Stimulated activated CD4-positive, alpha-beta T cell treated with anti-CD3 and anti-CD28 coated beads, Interleukin-4, amount 100 ng/mL, for 1 hour (primary cell): Measurements from ENCODE around the gene RLN3.
"Not testable (repeated sequence)": the region's sequence is repeated elsewhere in the genome, so short reads cannot be mapped to it uniquely, and the experiment has no call there.

Source experiments
- DNase-seq: peaks from one replicate; pipeline ENCODE4 v3.0.0-alpha.2; 2020

Gene RLN3

GRCh38 chr19:13995878-13996765 lies 31.8 kb upstream of the RLN3 start:
- DNase-seq: no peak

GRCh38 chr19:13996928-13997630 lies 30.9 kb upstream of the RLN3 start:
- no peak for DNase-seq

GRCh38 chr19:13997631-13997962 lies 30.4 kb upstream of the RLN3 start:
- DNase-seq: no peak

GRCh38 chr19:13998426-13998825 lies 29.5 kb upstream of the RLN3 start:
- no peak for DNase-seq

- DNase-seq: no peak
Observed at GRCh38 chr19:13999085-13999484, 28.9 kb upstream of the RLN3 start.

- DNase-seq: no peak
Observed at GRCh38 chr19:14000691-14001375, 27.1 kb upstream of the RLN3 start.

GRCh38 chr19:14002571-14003250 lies 25.2 kb upstream of the RLN3 start:
- no peak for DNase-seq

- no peak for DNase-seq
Observed at GRCh38 chr19:14003251-14004055, 24.5 kb upstream of the RLN3 start.

- no peak for DNase-seq
Observed at GRCh38 chr19:14004619-14005348, 23.2 kb upstream of the RLN3 start.

GRCh38 chr19:14005349-14006084 lies 22.4 kb upstream of the RLN3 start:
- peak; percentile 88 for DNase-seq

- DNase-seq: peak; percentile 100
Observed at GRCh38 chr19:14006085-14006765, 21.7 kb upstream of the RLN3 start, which contains the start of gene RFX1. Gene RFX1 (minus strand): TSS chr19:14006320. CDS start chr19:13993843, 12,477 bp downstream.

GRCh38 chr19:14006766-14007562 lies 21.0 kb upstream of the RLN3 start:
- no peak for DNase-seq

- DNase-seq: no peak
Observed at GRCh38 chr19:14012378-14012915, 15.5 kb upstream of the RLN3 start.

- DNase-seq: no peak
Observed at GRCh38 chr19:14015524-14016035, 12.4 kb upstream of the RLN3 start.

- DNase-seq: no peak
Observed at GRCh38 chr19:14019100-14019499, 8.8 kb upstream of the RLN3 start.

- not testable (repeated sequence) for DNase-seq
Observed at GRCh38 chr19:14019739-14020138, 8.2 kb upstream of the RLN3 start.

GRCh38 chr19:14021474-14021873 lies 6.5 kb upstream of the RLN3 start:
- DNase-seq: no peak

- DNase-seq: no peak
Observed at GRCh38 chr19:14022469-14022868, 5.5 kb upstream of the RLN3 start.
